ENCODE results near the gene NSD1.
A peak's percentile ranks its signal among the peaks of the same experiment; 100 is the strongest.

GRCh38 chr5:177311723-177312648 is 178.4 kb downstream of the NSD1 start, which contains the start of gene MXD3:
- TF ChIP-seq EP300 (IDR thresholded peaks at IDR 0.05; ENCODE audit: borderline replicate concordance in 1 of 2, control insufficient read depth in 1 of 2, low read depth in 2 of 2, low read length in 2 of 2), result no peak
- no peak for TF ChIP-seq CTCF (IDR thresholded peaks at IDR 0.05 in 2 of 3, conservative IDR thresholded peaks at IDR 0.05 in 1 of 3; ENCODE audit: control insufficient read depth in 2 of 3, extremely low read depth in 1 of 3, insufficient read depth in 1 of 3, low read depth in 3 of 3, low read length in 3 of 3)
- TF ChIP-seq YBX1 (IDR thresholded peaks at IDR 0.05), result no peak
- no peak for TF ChIP-seq PML (IDR thresholded peaks at IDR 0.05; ENCODE audit: low read length)
- no peak for TF ChIP-seq SREBF2 (IDR thresholded peaks at IDR 0.05; ENCODE audit: low read length)
- peak; percentile 78 for TF ChIP-seq POLR2A (IDR thresholded peaks at IDR 0.05; ENCODE audit: low read depth, low read length)
- TF ChIP-seq CBX3 (IDR thresholded peaks at IDR 0.05; ENCODE audit: borderline replicate concordance, low read depth), result no peak
- peak; percentile 44 for TF ChIP-seq NRF1 (conservative IDR thresholded peaks at IDR 0.05; ENCODE audit: low read depth, low read length)
